OCI-LY3 (cell line): Measurements from ENCODE around the gene WWOX.

ENCODE experiments used
- CTCF ChIP-seq: fragments of 200-600, 300-600 bp; sonication (generic); IDR thresholded peaks from 2 replicates; pipeline ENCODE4 v1.5.1; 2014; ENCODE audit warnings: antibody characterized with exemption, low read length, low read depth
- EZH2phosphoT487 ChIP-seq: fragments of 200-600 bp; shearing (Covaris generic); IDR thresholded peaks from 2 replicates; pipeline ENCODE4 v1.6.1; 2018; ENCODE audit warnings: antibody characterized with exemption, mixed run types, low read depth

GRCh38 chr16:78740269-78740668 is 640.8 kb downstream of the WWOX start:
- TF ChIP-seq CTCF (no peak), EZH2phosphoT487 (no peak)
